ENCODE measurements around the gene PACRG. TPM values are rescaled to one million over a fixed set of nuclear protein-coding genes. Genes with fewer than 3 reads are reported as not detected.

PACRG gene
- total RNA-seq, 1 experiment from 2014 or later, result 0.26 TPM

DNA sequence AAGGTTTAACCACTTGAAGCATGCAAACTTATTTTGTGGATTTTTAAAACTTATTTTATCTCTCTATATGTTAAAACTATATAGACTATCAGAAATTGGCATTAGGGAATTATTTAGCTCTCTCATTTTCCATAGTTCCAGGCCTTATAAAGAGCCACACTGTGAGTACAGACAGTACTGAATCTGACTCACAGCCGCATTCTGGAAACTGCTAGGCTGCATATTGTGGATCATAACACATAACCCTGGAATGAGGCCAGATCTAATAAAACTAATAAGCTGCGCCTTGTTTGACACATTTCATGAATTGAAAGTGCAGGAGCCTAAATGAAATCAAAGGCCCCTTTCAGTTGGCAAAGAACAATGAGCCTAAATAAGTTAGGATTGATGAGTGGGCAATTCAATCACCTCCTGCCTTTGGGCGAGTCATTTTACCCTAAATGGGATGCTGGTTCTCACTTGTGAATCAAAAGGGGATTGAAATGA is 308.4 kb downstream of the PACRG start:
- Histone ChIP-seq H3T11ph (ENCODE audit: low read length) (no peak overlapping the region), H4K5ac (ENCODE audit: insufficient read length, low read depth, low read length) (no peak overlapping the region), H2AFZ (ENCODE audit: low read length) (no peak overlapping the region), H3K79me1 (ENCODE audit: insufficient read depth, low read depth, low read length, poor library complexity, severe bottlenecking) (no peaks in the 10 kb centered on the region), H2BK15ac (ENCODE audit: low read depth, low read length) (no peak overlapping the region), H3K14ac (ENCODE audit: insufficient read depth, low read length) (no peak overlapping the region), H3K4me1 (ENCODE audit: insufficient read depth, low read length) (no peaks in the 10 kb centered on the region), H2BK5ac (ENCODE audit: insufficient read length, low read length) (no peak overlapping the region), H2BK120ac (ENCODE audit: low read depth, low read length, poor library complexity, severe bottlenecking) (no peak overlapping the region), H3K9ac (ENCODE audit: extremely low read depth, insufficient read length, low read length) (no peak overlapping the region), H3K4ac (ENCODE audit: low read depth, low read length) (no peak overlapping the region), H2AK5ac (ENCODE audit: insufficient read length, low read length) (no peak overlapping the region), H4K8ac (replicated peaks; ENCODE audit: insufficient read length, low read depth, low read length) (no peak overlapping the region), H4K91ac (ENCODE audit: insufficient read length, low read depth, low read length) (no peak overlapping the region), H3K27me3 (ENCODE audit: insufficient read depth, low read length) (no peaks in the 10 kb centered on the region), H3K79me2 (ENCODE audit: insufficient read depth, low read length) (no peaks in the 10 kb centered on the region), H3K18ac (ENCODE audit: insufficient read length, low read depth, low read length) (no peak overlapping the region), H3K9me3 (ENCODE audit: control insufficient read depth, low read depth, low read length) (no peaks in the 10 kb centered on the region), H3K23ac (ENCODE audit: insufficient read length, low read depth, low read length) (no peak overlapping the region), H3K56ac (ENCODE audit: insufficient read length, low read depth, low read length) (no peak overlapping the region), H3K23me2 (ENCODE audit: insufficient read length, low read depth, low read length, poor library complexity, severe bottlenecking) (no peaks in the 10 kb centered on the region), H2BK20ac (ENCODE audit: low read depth, low read length, poor library complexity, severe bottlenecking) (no peak overlapping the region), H2BK12ac (ENCODE audit: insufficient read length, low read depth, low read length) (no peak overlapping the region), H4K20me1 (ENCODE audit: control insufficient read depth, insufficient read depth, insufficient read length) (no peaks in the 10 kb centered on the region), H3K27ac (ENCODE audit: insufficient read length, low read depth, low read length) (no peak overlapping the region), H3K4me2 (ENCODE audit: insufficient read depth, insufficient read length, low read length) (no peak overlapping the region)
- Mint-ChIP-seq H3K27me3 (ENCODE audit: low read depth) (no peaks in the 10 kb centered on the region), H3K36me3 (ENCODE audit: insufficient read depth in 1 of 3, low read depth in 3 of 3) (peaks cover 2 to 5% (median 4%) of the 10 kb centered on the region in 3 experiments; a peak in 4 of 7 replicates), H3K4me1 (no peaks in the 10 kb centered on the region), H3K4me3 (no peak overlapping the region), H3K27ac (no peak overlapping the region), H3K9me3 (peaks cover 3 to 28% of the 10 kb centered on the region in 2 experiments; a peak in 4 of 5 replicates)
- WGBS (ENCODE audit: extremely low coverage, insufficient read length, low lambda C conversion rate), result no CpG with 5 or more reads among the region's 3 CpGs
- TF ChIP-seq, protein P1, sequence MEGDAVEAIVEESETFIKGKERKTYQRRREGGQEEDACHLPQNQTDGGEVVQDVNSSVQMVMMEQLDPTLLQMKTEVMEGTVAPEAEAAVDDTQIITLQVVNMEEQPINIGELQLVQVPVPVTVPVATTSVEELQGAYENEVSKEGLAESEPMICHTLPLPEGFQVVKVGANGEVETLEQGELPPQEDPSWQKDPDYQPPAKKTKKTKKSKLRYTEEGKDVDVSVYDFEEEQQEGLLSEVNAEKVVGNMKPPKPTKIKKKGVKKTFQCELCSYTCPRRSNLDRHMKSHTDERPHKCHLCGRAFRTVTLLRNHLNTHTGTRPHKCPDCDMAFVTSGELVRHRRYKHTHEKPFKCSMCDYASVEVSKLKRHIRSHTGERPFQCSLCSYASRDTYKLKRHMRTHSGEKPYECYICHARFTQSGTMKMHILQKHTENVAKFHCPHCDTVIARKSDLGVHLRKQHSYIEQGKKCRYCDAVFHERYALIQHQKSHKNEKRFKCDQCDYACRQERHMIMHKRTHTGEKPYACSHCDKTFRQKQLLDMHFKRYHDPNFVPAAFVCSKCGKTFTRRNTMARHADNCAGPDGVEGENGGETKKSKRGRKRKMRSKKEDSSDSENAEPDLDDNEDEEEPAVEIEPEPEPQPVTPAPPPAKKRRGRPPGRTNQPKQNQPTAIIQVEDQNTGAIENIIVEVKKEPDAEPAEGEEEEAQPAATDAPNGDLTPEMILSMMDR (conservative IDR thresholded peaks at IDR 0.05), result no peak
- no peak for DNase-seq
